ENCODE measurements around the gene NMU.
"Not testable (repeated sequence)": the region's sequence is repeated elsewhere in the genome, so short reads cannot be mapped to it uniquely, and the experiment has no call there.

The NMU gene

GRCh38 chr4:55633903-55634302, 2.2 kb downstream of the NMU start:
- Histone ChIP-seq H3K79me2 (ENCODE audit: low read length) (no peaks in the 10 kb centered on the region), H3K9ac (ENCODE audit: low read length) (no peak overlapping the region), H3K4me1 (ENCODE audit: low read length) (no peaks in the 10 kb centered on the region; the same call in 1 of the 2 replicates), H3K27me3 (replicated peaks; ENCODE audit: insufficient read depth, low read length) (no peaks in the 10 kb centered on the region), H3K4me3 (ENCODE audit: low read length) (no peak overlapping the region), H3F3A (ENCODE audit: insufficient read depth, low read length) (no peaks in the 10 kb centered on the region), H3K9me3 (replicated peaks; ENCODE audit: insufficient read depth, low read length) (no peaks in the 10 kb centered on the region), H3K4me2 (ENCODE audit: low read depth, low read length) (no peak overlapping the region), H3K27ac (ENCODE audit: low read length) (no peak overlapping the region), H3K9me2 (replicated peaks; ENCODE audit: insufficient read depth, low read length) (no peaks in the 10 kb centered on the region), H4K20me1 (ENCODE audit: insufficient read depth, low read length) (no peaks in the 10 kb centered on the region), H2AFZ (ENCODE audit: low read length) (no peak overlapping the region), H3K36me3 (replicated peaks; ENCODE audit: insufficient read depth, low read length) (no peaks in the 10 kb centered on the region)
- no peak for TF ChIP-seq EZH2 (optimal IDR thresholded peaks at IDR 0.05; ENCODE audit: low read depth, low read length)
- DNase-seq: no peak

GRCh38 chr4:55625835-55626234, 10.3 kb downstream of the NMU start:
- H3K27me3 ChIP-seq (replicated peaks; ENCODE audit: insufficient read depth, low read length): no peaks in the 10 kb centered on the region
- H3F3A ChIP-seq (ENCODE audit: insufficient read depth, low read length): no peaks in the 10 kb centered on the region
- H3K9me3 ChIP-seq (replicated peaks; ENCODE audit: insufficient read depth, low read length): no peaks in the 10 kb centered on the region
- H3K4me1 ChIP-seq (ENCODE audit: low read length): no peaks in the 10 kb centered on the region
- H3K9me2 ChIP-seq (replicated peaks; ENCODE audit: insufficient read depth, low read length): no peaks in the 10 kb centered on the region
- no peak for DNase-seq
- H3K36me3 ChIP-seq (replicated peaks; ENCODE audit: insufficient read depth, low read length): no peaks in the 10 kb centered on the region
- H3K4me3 ChIP-seq (ENCODE audit: low read length): no peak overlapping the region
- TF ChIP-seq EZH2phosphoT487 (IDR thresholded peaks at IDR 0.05; ENCODE audit: low read length) (no peak), EZH2 (optimal IDR thresholded peaks at IDR 0.05; ENCODE audit: low read depth, low read length) (no peak), CTCF (IDR thresholded peaks at IDR 0.05; ENCODE audit: low read length) (no peak)
- H3K4me2 ChIP-seq (ENCODE audit: low read depth, low read length): no peak overlapping the region
- no peaks in the 10 kb centered on the region for H4K20me1 ChIP-seq (ENCODE audit: insufficient read depth, low read length)
- H3K79me2 ChIP-seq (ENCODE audit: low read length): no peaks in the 10 kb centered on the region
- H2AFZ ChIP-seq (ENCODE audit: low read length): no peak overlapping the region
- H3K27ac ChIP-seq (ENCODE audit: low read length): no peak overlapping the region
- no peak overlapping the region for H3K9ac ChIP-seq (ENCODE audit: low read length)

GRCh38 chr4:55624063-55624462, 12.0 kb downstream of the NMU start:
- H3K4me2 ChIP-seq (ENCODE audit: low read depth, low read length); H3K4me3 ChIP-seq (ENCODE audit: low read length); H3F3A ChIP-seq (ENCODE audit: insufficient read depth, low read length); H3K36me3 ChIP-seq (replicated peaks; ENCODE audit: insufficient read depth, low read length); H3K79me2 ChIP-seq (ENCODE audit: low read length); H3K9me3 ChIP-seq (replicated peaks; ENCODE audit: insufficient read depth, low read length); H3K4me1 ChIP-seq (ENCODE audit: low read length); H2AFZ ChIP-seq (ENCODE audit: low read length); H3K9me2 ChIP-seq (replicated peaks; ENCODE audit: insufficient read depth, low read length); H3K27me3 ChIP-seq (replicated peaks; ENCODE audit: insufficient read depth, low read length); H3K27ac ChIP-seq (ENCODE audit: low read length); DNase-seq; H3K9ac ChIP-seq (ENCODE audit: low read length); H4K20me1 ChIP-seq (ENCODE audit: insufficient read depth, low read length): not testable (repeated sequence)

GRCh38 chr4:55618546-55619143, 17.5 kb downstream of the NMU start:
- H3K79me2 ChIP-seq (ENCODE audit: low read length): no peaks in the 10 kb centered on the region
- no peaks in the 10 kb centered on the region for H3K4me1 ChIP-seq (ENCODE audit: low read length)
- H3K9ac ChIP-seq (ENCODE audit: low read length): no peak overlapping the region
- no peaks in the 10 kb centered on the region for H3K27me3 ChIP-seq (replicated peaks; ENCODE audit: insufficient read depth, low read length)
- no peak overlapping the region for H3K4me3 ChIP-seq (ENCODE audit: low read length)
- H3K4me2 ChIP-seq (ENCODE audit: low read depth, low read length): no peak overlapping the region
- no peaks in the 10 kb centered on the region for H3F3A ChIP-seq (ENCODE audit: insufficient read depth, low read length)
- no peaks in the 10 kb centered on the region for H3K9me3 ChIP-seq (replicated peaks; ENCODE audit: insufficient read depth, low read length)
- H4K20me1 ChIP-seq (ENCODE audit: insufficient read depth, low read length): no peaks in the 10 kb centered on the region
- H3K9me2 ChIP-seq (replicated peaks; ENCODE audit: insufficient read depth, low read length): no peaks in the 10 kb centered on the region
- no peak for DNase-seq
- TF ChIP-seq EZH2phosphoT487 (IDR thresholded peaks at IDR 0.05; ENCODE audit: low read length) (no peak), CTCF (IDR thresholded peaks at IDR 0.05; ENCODE audit: low read length) (no peak), EZH2 (optimal IDR thresholded peaks at IDR 0.05; ENCODE audit: low read depth, low read length) (no peak)
- H2AFZ ChIP-seq (ENCODE audit: low read length): no peak overlapping the region
- no peaks in the 10 kb centered on the region for H3K36me3 ChIP-seq (replicated peaks; ENCODE audit: insufficient read depth, low read length)
- no peak overlapping the region for H3K27ac ChIP-seq (ENCODE audit: low read length)

Data from MM.1S (cell line).